ENCODE data around the gene DRD2.

DRD2 gene

DNA sequence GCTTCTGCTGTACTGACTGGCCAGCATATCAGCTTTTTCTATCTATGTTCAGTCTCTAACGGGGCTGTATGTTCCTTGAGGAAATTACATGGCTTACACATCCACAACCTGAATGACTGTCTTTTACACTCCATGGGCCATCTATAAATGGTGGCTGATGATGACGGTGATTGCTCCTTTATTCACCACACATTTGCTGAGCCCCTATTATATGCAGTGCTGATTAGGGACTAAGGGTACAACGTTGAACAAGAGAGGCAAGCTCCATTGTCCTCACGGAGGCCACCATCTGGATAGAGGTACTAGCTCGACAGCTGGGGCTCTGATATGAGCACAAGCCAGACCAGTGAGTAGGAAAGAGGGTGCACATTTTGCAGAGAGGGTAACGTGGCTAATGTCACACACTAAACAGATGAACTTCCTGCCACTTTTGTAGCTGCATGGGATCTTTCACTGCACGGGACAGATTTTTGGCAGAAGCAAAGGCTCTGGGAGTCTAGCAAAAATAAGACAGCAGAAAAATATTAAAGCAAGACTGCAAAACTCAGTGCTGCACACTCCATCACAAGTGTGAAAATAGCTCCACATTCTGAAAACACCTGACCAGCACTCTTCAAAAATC lies 30.6 kb downstream of the DRD2 start:
- TF ChIP-seq, protein P1, sequence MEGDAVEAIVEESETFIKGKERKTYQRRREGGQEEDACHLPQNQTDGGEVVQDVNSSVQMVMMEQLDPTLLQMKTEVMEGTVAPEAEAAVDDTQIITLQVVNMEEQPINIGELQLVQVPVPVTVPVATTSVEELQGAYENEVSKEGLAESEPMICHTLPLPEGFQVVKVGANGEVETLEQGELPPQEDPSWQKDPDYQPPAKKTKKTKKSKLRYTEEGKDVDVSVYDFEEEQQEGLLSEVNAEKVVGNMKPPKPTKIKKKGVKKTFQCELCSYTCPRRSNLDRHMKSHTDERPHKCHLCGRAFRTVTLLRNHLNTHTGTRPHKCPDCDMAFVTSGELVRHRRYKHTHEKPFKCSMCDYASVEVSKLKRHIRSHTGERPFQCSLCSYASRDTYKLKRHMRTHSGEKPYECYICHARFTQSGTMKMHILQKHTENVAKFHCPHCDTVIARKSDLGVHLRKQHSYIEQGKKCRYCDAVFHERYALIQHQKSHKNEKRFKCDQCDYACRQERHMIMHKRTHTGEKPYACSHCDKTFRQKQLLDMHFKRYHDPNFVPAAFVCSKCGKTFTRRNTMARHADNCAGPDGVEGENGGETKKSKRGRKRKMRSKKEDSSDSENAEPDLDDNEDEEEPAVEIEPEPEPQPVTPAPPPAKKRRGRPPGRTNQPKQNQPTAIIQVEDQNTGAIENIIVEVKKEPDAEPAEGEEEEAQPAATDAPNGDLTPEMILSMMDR (conservative IDR thresholded peaks at IDR 0.05; ENCODE audit: control insufficient read depth, insufficient read depth, low read depth, low read length), result no peak

DNA sequence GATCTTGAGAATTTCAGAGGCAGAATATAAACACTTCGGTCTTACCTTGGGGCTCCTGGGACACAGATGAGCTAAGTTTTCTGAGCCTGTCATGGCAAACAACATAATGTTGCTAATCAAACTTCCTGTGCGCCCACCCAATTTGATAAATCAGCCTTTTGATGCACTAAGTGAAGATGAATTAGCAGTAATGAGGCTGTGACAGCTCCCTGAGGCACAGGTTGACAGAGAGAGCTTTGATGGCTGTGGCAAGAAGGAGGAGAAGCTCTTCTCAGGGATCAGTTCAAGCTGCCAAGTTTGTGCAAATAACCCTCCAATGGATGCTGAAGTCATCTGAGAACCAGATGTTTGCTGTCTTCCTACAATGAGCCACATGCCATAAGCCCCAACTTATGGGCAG lies 34.4 kb downstream of the DRD2 start:
- TF ChIP-seq, protein P1 (conservative IDR thresholded peaks at IDR 0.05; ENCODE audit: control insufficient read depth, insufficient read depth, low read depth, low read length), result no peak
- DNase-seq (ENCODE audit: low read depth), result no peak
- H3K4me3 ChIP-seq (ENCODE audit: control insufficient read depth, low read depth, low read length), result no peak overlapping the region

More for the DNA sequence above, 30.6 kb downstream of the DRD2 start:
- no peak overlapping the region for H3K4me3 ChIP-seq (ENCODE audit: control insufficient read depth, low read depth, low read length)
- DNase-seq (ENCODE audit: low read depth), result no peak

DNA sequence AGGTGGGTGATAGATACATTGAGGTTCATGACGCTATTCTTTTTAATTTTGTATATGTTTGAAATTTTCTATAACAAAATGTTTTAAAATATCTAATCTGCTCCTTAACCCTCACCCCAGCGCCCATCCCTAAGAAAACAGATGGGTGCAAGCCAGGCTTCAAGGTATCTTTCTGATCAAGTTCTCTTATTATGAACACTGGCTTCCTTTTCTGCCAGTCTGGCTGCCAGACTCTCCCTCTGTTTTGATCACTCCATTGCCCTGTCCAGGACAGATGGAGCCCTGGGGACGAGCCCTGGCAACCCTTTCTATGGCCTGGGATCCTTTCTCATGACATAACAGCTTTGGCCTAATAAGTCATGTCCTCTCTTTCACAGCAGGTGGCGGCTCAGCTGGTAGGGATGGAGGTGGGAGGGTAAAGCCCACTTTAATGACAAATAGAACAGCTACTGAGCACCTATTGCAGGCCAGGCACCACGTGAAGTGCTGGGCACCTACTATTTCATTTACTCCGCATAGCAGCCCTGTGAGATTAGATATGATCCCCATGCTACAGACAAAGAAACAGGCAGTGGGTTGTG lies 38.4 kb downstream of the DRD2 start:
- H3K4me3 ChIP-seq (ENCODE audit: control insufficient read depth, low read depth, low read length), result no peak overlapping the region
- no peak for DNase-seq (ENCODE audit: low read depth)
- TF ChIP-seq, protein P1 (conservative IDR thresholded peaks at IDR 0.05; ENCODE audit: control insufficient read depth, insufficient read depth, low read depth, low read length), result no peak

DNA sequence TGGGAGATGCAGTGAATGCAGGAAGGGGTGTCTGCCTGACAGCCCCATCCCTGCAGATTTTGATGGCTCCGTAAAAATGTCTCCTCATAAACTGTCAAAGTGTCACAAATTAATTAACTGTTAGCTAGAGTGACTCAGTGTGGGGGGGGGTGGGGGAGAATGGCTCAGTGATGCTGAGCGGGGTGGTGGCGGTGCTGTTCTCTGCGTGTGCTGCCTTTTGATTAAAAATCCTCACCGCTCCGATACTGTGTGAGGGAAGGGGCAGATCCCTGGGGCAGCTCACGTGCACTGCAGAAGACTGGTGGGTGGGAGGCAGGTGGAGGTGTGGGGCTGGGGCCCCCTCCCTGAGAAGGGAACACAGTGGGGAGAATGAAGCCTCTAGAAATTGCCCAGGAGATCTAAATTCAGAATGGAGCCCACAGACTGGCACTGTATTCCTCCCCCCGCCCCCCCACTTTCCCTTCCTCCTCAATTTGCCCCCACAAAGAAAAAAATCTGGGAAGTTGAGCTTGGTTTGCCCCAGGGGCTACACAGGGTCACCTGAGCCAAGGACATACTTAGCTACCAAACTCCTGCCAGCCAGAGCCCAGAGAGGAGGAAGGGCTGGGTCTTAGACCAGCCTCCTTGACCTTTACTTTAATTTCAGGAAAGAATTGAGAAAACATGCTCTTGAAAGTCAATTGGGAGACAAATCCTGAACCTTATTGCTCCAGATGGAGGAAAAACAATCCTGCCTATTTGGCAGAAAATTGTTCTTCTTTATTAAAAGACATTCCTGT lies 39.8 kb downstream of the DRD2 start:
- TF ChIP-seq, protein P1 (conservative IDR thresholded peaks at IDR 0.05; ENCODE audit: control insufficient read depth, insufficient read depth, low read depth, low read length), result no peak
- no peak for DNase-seq (ENCODE audit: low read depth)
- no peak overlapping the region for H3K4me3 ChIP-seq (ENCODE audit: control insufficient read depth, low read depth, low read length)

DNA sequence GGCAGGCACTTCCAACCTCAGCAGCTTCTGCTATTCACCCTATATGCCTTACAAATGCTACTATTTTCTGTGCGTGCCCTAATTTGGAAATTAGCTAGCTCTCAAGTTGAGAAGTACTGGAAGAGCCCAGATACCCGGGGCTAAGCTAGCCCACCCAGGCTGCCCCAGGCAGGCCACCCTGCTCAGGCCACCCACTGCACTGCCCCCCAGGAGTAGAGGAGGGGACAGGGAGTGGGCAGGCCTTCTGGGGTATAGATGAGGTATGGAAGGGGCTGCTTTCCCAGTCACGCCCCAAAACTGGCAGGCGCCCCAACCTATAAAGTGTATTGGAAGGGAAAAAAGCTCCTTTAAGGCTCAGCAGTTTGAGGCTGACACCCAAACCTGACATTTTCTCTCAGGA lies 43.5 kb downstream of the DRD2 start:
- no peak overlapping the region for H3K4me3 ChIP-seq (ENCODE audit: control insufficient read depth, low read depth, low read length)
- TF ChIP-seq, protein P1 (conservative IDR thresholded peaks at IDR 0.05; ENCODE audit: control insufficient read depth, insufficient read depth, low read depth, low read length), result no peak
- DNase-seq (ENCODE audit: low read depth), result no peak

DNA sequence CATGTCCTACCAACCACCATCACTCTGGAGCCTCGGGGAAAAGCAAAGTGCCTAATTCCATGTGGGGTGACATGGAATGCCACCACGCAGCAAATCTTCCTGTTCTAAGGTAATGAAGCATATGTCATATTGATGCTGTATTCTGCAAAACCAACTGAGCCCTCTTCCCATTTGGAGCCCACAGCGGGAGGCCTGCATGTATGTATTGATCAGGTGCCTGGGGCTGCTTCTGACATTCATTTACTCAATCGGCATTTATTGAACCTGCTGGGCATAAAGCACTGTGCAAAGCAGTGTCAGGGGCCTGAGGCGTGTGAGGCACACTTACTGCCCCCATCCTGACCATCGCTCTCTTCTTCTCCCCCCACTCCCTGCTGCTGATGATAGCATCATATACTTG lies 48.5 kb downstream of the DRD2 start:
- TF ChIP-seq, protein P1 (conservative IDR thresholded peaks at IDR 0.05; ENCODE audit: control insufficient read depth, insufficient read depth, low read depth, low read length), result no peak
- H3K4me3 ChIP-seq (ENCODE audit: control insufficient read depth, low read depth, low read length), result no peak overlapping the region
- DNase-seq (ENCODE audit: low read depth), result no peak
